Sciatic nerve (tissue), 2 donors: ENCODE results near the gene FAM204A. TPM values are rescaled to one million over a fixed set of nuclear protein-coding genes. Genes with fewer than 3 reads are reported as not detected.

ENCODE experiments used
- ATAC-seq: fragments of 200-7000 bp; cut with Tn5 transposase; one replicate; pipeline ENCODE4 v1.9.1; 2020; ENCODE audit warnings: mild to moderate bottlenecking, moderate library complexity
- DNase-seq: peaks from one replicate; pipeline ENCODE4 v3.0.0-alpha.2; 2020; ENCODE audit warnings: low spot score
- intact Hi-C: fragments of 100-400 bp; cut with DNase I; formaldehyde crosslinking; loops from one replicate; pipeline ENCODE4 v1.14.2; 2022
- total RNA-seq: library from RNA; stranded (reverse); fragmentation: NEBNext Ultra II Directional; extraction: Animal tissue kit (Norgen Biotek cat#: 25700); gene quantifications from one replicate; pipeline ENCODE4 v1.2.1, GENCODE V29; 2021
- donor health status: DM: no; HTN: no; CAD: no.
- donor health status: DM: no; HTN: no; CAD: no.

FAM204A gene
- total RNA-seq, 1 donor from 2014 or later: 79.3 TPM

DNA sequence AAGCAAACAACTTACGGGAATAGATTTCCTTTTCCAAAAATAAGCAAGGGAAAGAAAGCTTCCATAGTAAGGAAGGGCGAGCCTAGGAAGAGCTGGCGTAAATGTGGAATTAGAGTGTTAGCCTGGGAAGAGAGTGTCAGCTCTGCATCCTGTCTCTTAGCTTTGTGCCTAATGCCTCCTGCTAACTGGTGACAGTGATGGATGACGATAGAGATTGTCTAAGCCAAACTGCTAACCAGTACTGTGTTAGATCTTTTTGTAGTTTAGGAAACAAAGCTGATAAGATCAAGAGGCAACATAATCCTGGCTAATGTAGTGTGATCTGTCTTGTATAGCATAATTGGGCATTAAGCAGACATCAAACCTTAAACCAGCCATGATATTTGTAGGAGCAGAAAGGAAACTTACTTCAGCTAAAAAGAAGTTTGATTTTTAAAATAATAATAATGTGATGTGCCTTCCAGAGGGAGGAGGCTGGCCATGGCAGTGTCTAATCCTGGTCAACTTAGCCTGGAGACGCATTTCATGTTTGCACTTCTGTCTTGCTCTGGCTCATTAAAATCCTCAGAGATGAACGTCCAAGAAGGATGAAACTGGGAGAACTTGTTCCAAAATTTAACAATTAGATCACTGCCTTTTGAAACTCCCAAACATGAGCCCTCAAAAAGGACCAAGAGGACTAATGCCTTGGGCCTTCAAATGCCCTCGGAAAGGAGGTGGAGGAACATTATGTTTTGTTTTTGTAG is 85.1 kb downstream of the FAM204A start:
- intact Hi-C loops: no loop called here
- ATAC-seq (no peak), DNase-seq (no peak)

GRCh38 chr10:118256209-118256608 is 85.9 kb downstream of the FAM204A start:
- no peak for ATAC-seq
- intact Hi-C loops: no loop called here
- no peak for DNase-seq

- DNase-seq: no peak
- intact Hi-C loops: no loop called here
- ATAC-seq: no peak
These were observed 86.8 kb downstream of the FAM204A start for GRCh38 chr10:118255355-118255754.

DNA sequence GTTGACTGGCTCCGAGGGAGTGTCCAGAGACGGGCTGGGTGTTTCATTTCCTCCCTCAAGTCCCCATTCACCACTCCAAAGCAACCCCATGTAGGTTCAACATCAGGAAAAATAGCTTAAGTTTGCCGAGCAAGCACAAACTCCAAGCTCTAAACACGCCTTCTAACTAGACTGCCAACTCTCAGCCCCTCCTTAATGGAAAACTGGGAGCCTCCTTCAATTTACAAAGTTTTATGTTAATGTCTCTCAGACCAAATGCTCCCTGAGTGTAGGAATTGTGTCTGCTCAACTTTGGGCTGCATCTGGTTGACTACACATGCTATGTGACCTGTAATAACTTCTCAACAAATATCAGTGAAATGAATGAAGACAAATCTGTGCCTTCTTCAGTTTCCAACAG is 87.5 kb downstream of the FAM204A start:
- ATAC-seq (no peak), DNase-seq (no peak)
- intact Hi-C loops: loop anchor here (5.0 kb wide), 1 partner anchor 1793 kb away; no protein-coding TSS in a partner anchor

DNA sequence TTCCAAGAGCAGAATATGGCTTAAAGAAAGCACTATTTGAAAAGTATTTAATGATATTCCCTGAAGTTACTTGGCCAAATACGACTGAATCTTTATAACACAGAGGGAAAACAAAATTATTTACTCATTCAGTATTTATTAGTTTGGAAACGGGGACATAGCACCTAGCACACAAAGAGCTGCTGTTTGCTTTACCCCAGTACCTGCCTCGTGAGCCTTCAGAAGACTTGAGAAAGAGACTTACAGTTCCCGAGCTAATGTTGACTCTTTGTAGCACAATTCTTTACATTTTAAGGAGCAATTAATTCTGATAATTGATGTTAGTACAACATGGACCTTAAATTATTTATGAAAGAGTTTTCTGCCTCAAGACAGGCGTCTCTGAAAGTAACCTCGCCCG is 88.7 kb downstream of the FAM204A start:
- ATAC-seq (no peak), DNase-seq (no peak)
- intact Hi-C loops: loop anchor here (5.0 kb wide), 1 partner anchor 1794 kb away; no protein-coding TSS in a partner anchor

DNA sequence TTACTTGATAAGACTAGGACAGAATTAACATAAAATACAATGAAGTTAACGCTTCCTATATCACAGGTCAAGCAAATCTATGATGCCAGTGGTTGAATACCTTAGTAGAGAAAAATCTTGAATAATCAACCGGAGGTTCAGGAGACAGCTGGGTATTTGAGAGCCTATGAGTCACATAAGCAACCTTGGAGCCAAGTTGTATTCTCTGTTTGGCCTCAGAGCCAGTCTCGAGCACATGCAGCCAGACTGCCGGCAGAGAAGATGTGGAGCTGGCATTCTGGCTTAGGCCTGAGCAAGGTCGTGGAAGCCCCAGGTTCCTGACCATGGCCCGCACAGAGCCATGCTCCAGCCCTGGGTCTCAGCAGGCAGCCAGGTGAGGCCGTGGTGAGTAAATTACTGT is 90.3 kb downstream of the FAM204A start:
- no peak for DNase-seq
- intact Hi-C loops: loop anchor here (5.0 kb wide), 1 partner anchor 1796 kb away; no protein-coding TSS in a partner anchor
- ATAC-seq: no peak

- DNase-seq (no peak), ATAC-seq (no peak)
- intact Hi-C loops: loop anchor here (5.0 kb wide), 1 partner anchor 1798 kb away; no protein-coding TSS in a partner anchor
These were observed 92.4 kb downstream of the FAM204A start for GRCh38 chr10:118249714-118250113.
